T-helper 1 cell treated with Interleukin-12 subunit alpha and Interleukin-12 subunit beta and Interleukin-4 antibody, amounts not matched to agents 30 μg/mL and 1 μg/mL, for 36 hours (primary cell): ENCODE results near the gene OSBPL10.

Source experiments
- H3K27ac Mint-ChIP-seq: one replicate; pipeline ENCODE4 v1.8.0; 2021; ENCODE audit warnings: mild to moderate bottlenecking, mixed read lengths
- H3K27me3 Mint-ChIP-seq: one replicate; pipeline ENCODE4 v1.8.0; 2021; ENCODE audit warnings: low read depth, mixed read lengths
- H3K36me3 Mint-ChIP-seq: one replicate; pipeline ENCODE4 v1.8.0; 2021; ENCODE audit warnings: low read depth, mixed read lengths
- H3K4me1 Mint-ChIP-seq: one replicate; pipeline ENCODE4 v1.8.0; 2021; ENCODE audit warnings: low read depth, mixed read lengths
- H3K4me3 Mint-ChIP-seq: one replicate; pipeline ENCODE4 v1.8.0; 2021; ENCODE audit warnings: mild to moderate bottlenecking, moderate library complexity, mixed read lengths
- H3K9me3 Mint-ChIP-seq: one replicate; pipeline ENCODE4 v1.8.0; 2021; ENCODE audit warnings: mixed read lengths

OSBPL10 gene

GRCh38 chr3:31710123-31710803, 270.8 kb downstream of the OSBPL10 start:
- H3K4me1 Mint-ChIP-seq: peaks cover 12% of the 10 kb centered on the region
- no peaks in the 10 kb centered on the region for H3K27me3 Mint-ChIP-seq
- peaks cover 2% of the 10 kb centered on the region for H3K36me3 Mint-ChIP-seq
- H3K4me3 Mint-ChIP-seq: no peak overlapping the region
- no peak overlapping the region for H3K27ac Mint-ChIP-seq
- no peaks in the 10 kb centered on the region for H3K9me3 Mint-ChIP-seq

- Mint-ChIP-seq H3K27ac (no peak overlapping the region), H3K9me3 (no peaks in the 10 kb centered on the region), H3K4me1 (peaks cover 19% of the 10 kb centered on the region), H3K4me3 (no peak overlapping the region), H3K27me3 (no peaks in the 10 kb centered on the region), H3K36me3 (peaks cover 2% of the 10 kb centered on the region)
Observed at GRCh38 chr3:31709526-31709925, 271.5 kb downstream of the OSBPL10 start.

- Mint-ChIP-seq H3K4me1 (peaks cover 23% of the 10 kb centered on the region), H3K27ac (no peak overlapping the region), H3K9me3 (no peaks in the 10 kb centered on the region), H3K4me3 (no peak overlapping the region), H3K27me3 (no peaks in the 10 kb centered on the region), H3K36me3 (peaks cover 2% of the 10 kb centered on the region)
Observed at GRCh38 chr3:31709005-31709404, 272.1 kb downstream of the OSBPL10 start.

GRCh38 chr3:31707286-31707685, 273.8 kb downstream of the OSBPL10 start:
- H3K27ac Mint-ChIP-seq: no peak overlapping the region
- H3K27me3 Mint-ChIP-seq: no peaks in the 10 kb centered on the region
- H3K9me3 Mint-ChIP-seq: no peaks in the 10 kb centered on the region
- H3K4me3 Mint-ChIP-seq: no peak overlapping the region
- H3K36me3 Mint-ChIP-seq: peaks cover 2% of the 10 kb centered on the region
- H3K4me1 Mint-ChIP-seq: peaks cover 18% of the 10 kb centered on the region

GRCh38 chr3:31705736-31706135, 275.3 kb downstream of the OSBPL10 start:
- Mint-ChIP-seq H3K36me3 (no peaks in the 10 kb centered on the region), H3K4me3 (no peak overlapping the region), H3K9me3 (no peaks in the 10 kb centered on the region), H3K27me3 (no peaks in the 10 kb centered on the region), H3K4me1 (peaks cover 18% of the 10 kb centered on the region), H3K27ac (peak overlapping the region; percentile 15)

GRCh38 chr3:31704591-31705179, 276.4 kb downstream of the OSBPL10 start:
- Mint-ChIP-seq H3K27ac (peak overlapping the region; percentile 47), H3K4me1 (peaks cover 13% of the 10 kb centered on the region), H3K36me3 (no peaks in the 10 kb centered on the region), H3K9me3 (no peaks in the 10 kb centered on the region), H3K4me3 (no peak overlapping the region), H3K27me3 (no peaks in the 10 kb centered on the region)

- H3K4me3 Mint-ChIP-seq: no peak overlapping the region
- no peaks in the 10 kb centered on the region for H3K27me3 Mint-ChIP-seq
- peaks cover 13% of the 10 kb centered on the region for H3K4me1 Mint-ChIP-seq
- no peaks in the 10 kb centered on the region for H3K9me3 Mint-ChIP-seq
- H3K36me3 Mint-ChIP-seq: no peaks in the 10 kb centered on the region
- H3K27ac Mint-ChIP-seq: no peak overlapping the region
Observed at GRCh38 chr3:31704156-31704555, 276.9 kb downstream of the OSBPL10 start.

- no peaks in the 10 kb centered on the region for H3K36me3 Mint-ChIP-seq
- peaks cover 6% of the 10 kb centered on the region for H3K9me3 Mint-ChIP-seq
- no peaks in the 10 kb centered on the region for H3K27me3 Mint-ChIP-seq
- no peak overlapping the region for H3K4me3 Mint-ChIP-seq
- no peak overlapping the region for H3K27ac Mint-ChIP-seq
- H3K4me1 Mint-ChIP-seq: peaks cover 14% of the 10 kb centered on the region
Observed at GRCh38 chr3:31701286-31701685, 279.8 kb downstream of the OSBPL10 start.

- H3K27ac Mint-ChIP-seq: no peak overlapping the region
- H3K27me3 Mint-ChIP-seq: no peaks in the 10 kb centered on the region
- H3K9me3 Mint-ChIP-seq: peaks cover 6% of the 10 kb centered on the region
- peaks cover 4% of the 10 kb centered on the region for H3K4me1 Mint-ChIP-seq
- H3K36me3 Mint-ChIP-seq: no peaks in the 10 kb centered on the region
- no peak overlapping the region for H3K4me3 Mint-ChIP-seq
Observed at GRCh38 chr3:31699309-31699953, 281.6 kb downstream of the OSBPL10 start.

- H3K27ac Mint-ChIP-seq: no peak overlapping the region
- peaks cover 6% of the 10 kb centered on the region for H3K9me3 Mint-ChIP-seq
- peaks cover 1% of the 10 kb centered on the region for H3K4me1 Mint-ChIP-seq
- H3K4me3 Mint-ChIP-seq: no peak overlapping the region
- no peaks in the 10 kb centered on the region for H3K27me3 Mint-ChIP-seq
- H3K36me3 Mint-ChIP-seq: no peaks in the 10 kb centered on the region
Observed at GRCh38 chr3:31696815-31697548, 284.1 kb downstream of the OSBPL10 start.

GRCh38 chr3:31696009-31696297, 285.1 kb downstream of the OSBPL10 start:
- no peak overlapping the region for H3K4me3 Mint-ChIP-seq
- peaks cover 1% of the 10 kb centered on the region for H3K4me1 Mint-ChIP-seq
- no peaks in the 10 kb centered on the region for H3K36me3 Mint-ChIP-seq
- H3K9me3 Mint-ChIP-seq: peaks cover 9% of the 10 kb centered on the region
- H3K27ac Mint-ChIP-seq: no peak overlapping the region
- H3K27me3 Mint-ChIP-seq: no peaks in the 10 kb centered on the region

GRCh38 chr3:31695280-31696008, 285.6 kb downstream of the OSBPL10 start:
- Mint-ChIP-seq H3K36me3 (no peaks in the 10 kb centered on the region), H3K27me3 (no peaks in the 10 kb centered on the region), H3K9me3 (peaks cover 13% of the 10 kb centered on the region), H3K4me1 (peaks cover 1% of the 10 kb centered on the region), H3K27ac (no peak overlapping the region), H3K4me3 (no peak overlapping the region)

- peaks cover 4% of the 10 kb centered on the region for H3K4me1 Mint-ChIP-seq
- no peaks in the 10 kb centered on the region for H3K27me3 Mint-ChIP-seq
- H3K9me3 Mint-ChIP-seq: peaks cover 22% of the 10 kb centered on the region
- peaks cover 8% of the 10 kb centered on the region for H3K36me3 Mint-ChIP-seq
- no peak overlapping the region for H3K4me3 Mint-ChIP-seq
- no peak overlapping the region for H3K27ac Mint-ChIP-seq
Observed at GRCh38 chr3:31693346-31693745, 287.7 kb downstream of the OSBPL10 start.

- no peak overlapping the region for H3K4me3 Mint-ChIP-seq
- no peaks in the 10 kb centered on the region for H3K27me3 Mint-ChIP-seq
- no peak overlapping the region for H3K27ac Mint-ChIP-seq
- H3K4me1 Mint-ChIP-seq: peaks cover 4% of the 10 kb centered on the region
- peaks cover 22% of the 10 kb centered on the region for H3K9me3 Mint-ChIP-seq
- H3K36me3 Mint-ChIP-seq: peaks cover 8% of the 10 kb centered on the region
Observed at GRCh38 chr3:31692751-31693150, 288.3 kb downstream of the OSBPL10 start.
